Measurements from ENCODE around the gene GNPNAT1. TPM values are rescaled to one million over a fixed set of nuclear protein-coding genes. Genes with fewer than 3 reads are reported as not detected.

Gene GNPNAT1
- total and polyA plus RNA-seq, 10 donors: 3.4 to 12.6 (median 8.4) TPM

- peaks cover 0 to 10% (median 0%) of the 10 kb centered on the region in 7 donors for H3K27me3 ChIP-seq (replicated peaks in 1 of 7)
- H3K9me3 ChIP-seq: no peaks in the 10 kb centered on the region
- H3K4me3 ChIP-seq: no peak overlapping the region
- TF ChIP-seq POLR2A (IDR thresholded peaks at IDR 0.05) (no peak), POLR2AphosphoS5 (IDR thresholded peaks at IDR 0.05) (no peak), CTCF (IDR thresholded peaks at IDR 0.05 in 8 of 11, conservative IDR thresholded peaks at IDR 0.05 in 3 of 11) (no peak)
- intact Hi-C loops (cut with DNase I; ENCODE audit: low total_unique reads): loop anchor here (10.0 kb wide), 2 partner anchors 227 to 467 kb away; no protein-coding TSS in a partner anchor
- H3K4me1 ChIP-seq: peaks cover 0 to 19% (median 8%) of the 10 kb centered on the region in 6 donors
- H3K36me3 ChIP-seq: no peaks in the 10 kb centered on the region
- DNase-seq: no peak
- H3K27ac ChIP-seq: no peak overlapping the region
Observed at GRCh38 chr14:52827426-52827825, 36.0 kb upstream of the GNPNAT1 start.

GRCh38 chr14:52825085-52825484 is 33.7 kb upstream of the GNPNAT1 start:
- no peak overlapping the region for H3K27ac ChIP-seq
- peaks cover 0 to 10% (median 0%) of the 10 kb centered on the region in 7 donors for H3K27me3 ChIP-seq (replicated peaks in 1 of 7)
- 19 to 38% (median 21%) methylated on average over 4 of the region's 4 CpGs for WGBS, 5 donors
- TF ChIP-seq POLR2AphosphoS5 (IDR thresholded peaks at IDR 0.05) (no peak), CTCF (IDR thresholded peaks at IDR 0.05 in 8 of 11, conservative IDR thresholded peaks at IDR 0.05 in 3 of 11) (no peak), POLR2A (IDR thresholded peaks at IDR 0.05) (no peak)
- no peaks in the 10 kb centered on the region for H3K9me3 ChIP-seq
- no peaks in the 10 kb centered on the region for H3K36me3 ChIP-seq
- H3K4me3 ChIP-seq: no peak overlapping the region
- intact Hi-C loops (cut with DNase I; ENCODE audit: low total_unique reads): loop anchor here (10.0 kb wide), 2 partner anchors 230 to 470 kb away; no protein-coding TSS in a partner anchor
- peaks cover 0 to 19% (median 8%) of the 10 kb centered on the region in 6 donors for H3K4me1 ChIP-seq
- DNase-seq: no peak

GRCh38 chr14:52824462-52824861 is 33.1 kb upstream of the GNPNAT1 start:
- no peak overlapping the region for H3K27ac ChIP-seq
- WGBS, 5 donors: 34 to 60% (median 36%) methylated on average over 4 of the region's 4 CpGs
- peaks cover 0 to 19% (median 8%) of the 10 kb centered on the region in 6 donors for H3K4me1 ChIP-seq
- no peak for DNase-seq
- no peaks in the 10 kb centered on the region for H3K9me3 ChIP-seq
- intact Hi-C loops (cut with DNase I; ENCODE audit: low total_unique reads): loop anchor here (5.0 to 10.0 kb wide), 3 partner anchors 138 to 470 kb away; no protein-coding TSS in a partner anchor
- H3K36me3 ChIP-seq: no peaks in the 10 kb centered on the region
- H3K27me3 ChIP-seq (replicated peaks in 1 of 7): peaks cover 0 to 10% (median 0%) of the 10 kb centered on the region in 7 donors
- TF ChIP-seq POLR2AphosphoS5 (IDR thresholded peaks at IDR 0.05) (no peak), POLR2A (IDR thresholded peaks at IDR 0.05) (no peak), CTCF (IDR thresholded peaks at IDR 0.05 in 8 of 11, conservative IDR thresholded peaks at IDR 0.05 in 3 of 11) (no peak)
- no peak overlapping the region for H3K4me3 ChIP-seq

- Histone ChIP-seq H3K4me1 (peaks cover 0 to 19% (median 8%) of the 10 kb centered on the region in 6 donors), H3K36me3 (no peaks in the 10 kb centered on the region), H3K27ac (no peak overlapping the region), H3K4me3 (no peak overlapping the region), H3K9me3 (no peaks in the 10 kb centered on the region), H3K27me3 (replicated peaks in 1 of 7) (peaks cover 0 to 10% (median 0%) of the 10 kb centered on the region in 7 donors)
- TF ChIP-seq POLR2AphosphoS5 (IDR thresholded peaks at IDR 0.05) (no peak), CTCF (IDR thresholded peaks at IDR 0.05 in 8 of 11, conservative IDR thresholded peaks at IDR 0.05 in 3 of 11) (no peak), POLR2A (IDR thresholded peaks at IDR 0.05) (no peak)
- 76 to 90% (median 85%) methylated on average over 7 of the region's 7 CpGs for WGBS, 5 donors
- intact Hi-C loops (cut with DNase I; ENCODE audit: low total_unique reads): loop anchor here (5.0 to 10.0 kb wide), 3 partner anchors 140 to 473 kb away; no protein-coding TSS in a partner anchor
- no peak for DNase-seq
Observed at GRCh38 chr14:52821805-52822250, 30.4 kb upstream of the GNPNAT1 start.
